Duodenal mucosa (tissue), 2 donors: ENCODE results near the gene TSPYL4.

ENCODE experiments used
- H3K27ac ChIP-seq: one replicate; pipeline ENCODE4 v1.7.0; 2013; ENCODE audit warnings: low read depth, low read length
- H3K27me3 ChIP-seq, 2 donors: one replicate each; pipeline ENCODE4 v1.7.0; 2013; ENCODE audit warnings: low read length in 2 of 2, control low read depth in 1 of 2; ENCODE audit not compliant: insufficient read depth in 2 of 2, control insufficient read depth in 1 of 2
- H3K36me3 ChIP-seq, 2 donors: one replicate each; pipeline ENCODE4 v1.7.0; 2013; ENCODE audit warnings: low read length in 2 of 2, control low read depth in 1 of 2; ENCODE audit not compliant: insufficient read depth in 2 of 2, control insufficient read depth in 1 of 2
- H3K4me1 ChIP-seq, 2 donors: one replicate each; pipeline ENCODE4 v1.7.0; 2013; ENCODE audit warnings: low read length in 2 of 2, control low read depth in 1 of 2; ENCODE audit not compliant: insufficient read depth in 2 of 2, control insufficient read depth in 1 of 2
- H3K4me3 ChIP-seq, 2 donors: one replicate each; pipeline ENCODE4 v1.7.0; 2013; ENCODE audit warnings: low read length in 2 of 2, low read depth in 1 of 2
- H3K9ac ChIP-seq, 2 donors: one replicate each; pipeline ENCODE4 v1.7.0; 2013; ENCODE audit warnings: low read length in 2 of 2, low read depth in 1 of 2
- H3K9me3 ChIP-seq, 2 donors: one replicate each; pipeline ENCODE4 v1.7.0; 2013; ENCODE audit warnings: low read length in 2 of 2, control low read depth in 1 of 2; ENCODE audit not compliant: control insufficient read depth in 1 of 2

The TSPYL4 gene

DNA sequence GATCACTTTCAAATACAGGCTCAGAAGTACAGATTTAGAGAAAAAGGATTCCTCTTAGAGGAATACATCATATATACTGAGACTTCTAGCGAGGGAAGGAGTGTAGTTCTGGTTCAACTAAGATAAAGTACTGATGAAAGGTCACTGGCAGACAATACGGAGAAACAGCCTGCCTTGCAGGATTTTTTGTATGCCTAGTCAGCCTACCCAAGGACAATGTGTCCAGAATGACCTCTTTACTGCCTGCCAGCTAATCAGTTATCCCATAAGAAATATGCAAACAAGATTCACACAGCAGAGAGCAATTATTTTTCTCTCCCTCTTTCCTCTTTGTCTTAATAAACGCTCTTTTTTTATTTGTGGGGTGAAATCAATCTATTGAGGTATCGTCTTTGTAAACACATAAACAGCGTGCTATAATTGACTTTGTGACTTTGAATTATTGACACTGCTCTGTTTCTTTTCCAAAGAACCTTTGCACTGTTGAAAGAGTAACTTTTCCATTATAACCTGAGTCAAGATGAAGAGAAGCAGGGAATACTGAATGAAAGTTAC, 1.4 kb upstream of the TSPYL4 start:
- peaks cover 0 to 2% of the 10 kb centered on the region in 2 donors for H3K36me3 ChIP-seq
- no peak overlapping the region for H3K9ac ChIP-seq
- no peak overlapping the region for H3K4me3 ChIP-seq
- H3K9me3 ChIP-seq, result no peaks in the 10 kb centered on the region
- H3K27ac ChIP-seq, result no peak overlapping the region
- peaks cover 26 to 42% of the 10 kb centered on the region in 2 donors for H3K4me1 ChIP-seq
- no peaks in the 10 kb centered on the region for H3K27me3 ChIP-seq

GRCh38 chr6:116254297-116255056, 602 bp upstream of the TSPYL4 start:
- no peaks in the 10 kb centered on the region for H3K27me3 ChIP-seq
- H3K36me3 ChIP-seq, result peaks cover 0 to 2% of the 10 kb centered on the region in 2 donors
- peak overlapping the region; percentile 90 to 91 for H3K4me3 ChIP-seq
- peaks cover 27 to 42% of the 10 kb centered on the region in 2 donors for H3K4me1 ChIP-seq
- peak overlapping the region; percentile 74 to 84 for H3K9ac ChIP-seq
- peak overlapping the region; percentile 24 for H3K27ac ChIP-seq
- H3K9me3 ChIP-seq, result no peaks in the 10 kb centered on the region

DNA sequence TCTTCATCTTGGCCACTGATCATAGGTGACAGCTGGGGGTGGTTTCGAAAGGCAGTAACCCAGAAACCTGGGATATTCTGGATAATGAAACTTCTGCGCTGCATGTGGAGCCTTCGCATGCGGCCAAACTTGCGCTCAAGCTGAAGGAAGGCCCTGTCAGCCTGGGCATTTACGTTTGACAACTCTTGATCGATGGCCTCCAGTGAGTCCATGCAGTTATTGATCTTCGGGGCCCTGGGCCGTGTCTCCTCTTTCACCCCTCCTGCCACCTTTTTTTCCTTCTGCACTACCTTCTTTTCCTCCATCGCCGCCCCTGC, 729 bp downstream of the TSPYL4 start:
- Histone ChIP-seq H3K27ac (peak overlapping the region; percentile 73), H3K9me3 (no peaks in the 10 kb centered on the region), H3K4me1 (peaks cover 27 to 42% of the 10 kb centered on the region in 2 donors), H3K4me3 (peak overlapping the region; percentile 90 to 91), H3K9ac (peak overlapping the region; percentile 74 to 84), H3K36me3 (no peaks in the 10 kb centered on the region), H3K27me3 (no peaks in the 10 kb centered on the region)

DNA sequence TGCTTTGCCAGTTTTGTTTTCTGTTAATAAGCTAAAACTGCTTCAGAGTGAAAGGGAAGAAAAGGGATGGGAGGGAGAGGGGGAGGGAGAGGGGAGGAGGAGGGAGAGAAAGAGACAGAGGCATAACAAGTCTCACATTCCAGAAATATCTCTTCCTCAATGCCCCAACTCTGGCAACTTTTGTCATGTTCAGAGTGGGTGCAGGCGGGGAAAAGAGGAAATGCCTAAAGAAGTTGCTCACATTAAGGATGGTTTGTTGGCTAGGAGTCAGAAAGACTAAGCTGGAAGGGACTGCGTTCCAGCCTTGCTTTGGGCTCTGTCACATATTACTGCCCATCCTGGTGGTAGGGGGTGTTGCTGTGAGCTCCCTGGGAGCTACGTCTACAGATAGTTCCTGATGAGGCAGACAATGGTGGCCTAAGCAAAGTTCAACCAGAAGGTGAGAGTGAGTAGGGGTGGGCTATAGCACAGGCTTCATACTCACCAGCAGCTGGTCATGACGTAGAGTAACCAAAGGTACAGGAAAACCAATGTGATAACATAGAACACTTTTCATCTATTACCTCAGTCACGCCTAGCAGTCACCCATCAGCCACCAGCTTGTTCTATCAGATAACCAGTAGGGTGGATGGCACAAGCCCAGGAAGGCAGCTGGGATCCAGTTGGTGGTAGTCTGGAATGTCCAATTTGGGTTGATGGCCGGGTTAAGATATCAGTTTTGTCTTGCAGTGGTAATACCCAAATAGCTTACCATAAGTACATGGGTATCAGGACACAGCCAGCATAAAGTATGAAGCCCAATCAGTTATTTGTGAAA, 2.1 kb downstream of the TSPYL4 start:
- H3K9me3 ChIP-seq, result no peaks in the 10 kb centered on the region
- peaks cover 27 to 42% of the 10 kb centered on the region in 2 donors for H3K4me1 ChIP-seq
- H3K27me3 ChIP-seq, result no peaks in the 10 kb centered on the region
- no peaks in the 10 kb centered on the region for H3K36me3 ChIP-seq
- peak overlapping the region; percentile 5 to 90 for H3K4me3 ChIP-seq
- H3K9ac ChIP-seq, result peak overlapping the region in 1 of 2 donors; percentile 19
- no peak overlapping the region for H3K27ac ChIP-seq

DNA sequence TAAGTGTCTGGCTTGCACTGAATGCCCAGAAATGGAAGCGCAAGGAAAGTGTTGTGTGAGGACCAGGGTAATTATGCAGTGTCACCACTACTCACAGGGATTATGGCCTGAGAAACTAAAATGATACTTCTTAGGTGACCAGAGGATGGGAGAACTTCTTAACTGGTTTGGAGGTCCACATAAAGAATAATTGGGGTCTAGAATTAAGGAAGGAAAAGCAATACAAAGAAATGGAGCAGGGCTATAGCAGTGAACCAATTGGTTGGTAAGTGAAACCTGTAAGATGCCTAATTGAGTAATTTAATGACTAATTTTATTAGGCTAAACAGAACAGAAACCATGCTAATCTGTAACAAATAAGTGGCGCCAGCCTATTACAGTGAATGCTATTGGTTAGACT, 5.3 kb downstream of the TSPYL4 start:
- Histone ChIP-seq H3K4me3 (no peak overlapping the region), H3K27ac (no peak overlapping the region), H3K4me1 (peaks cover 24 to 27% of the 10 kb centered on the region in 2 donors), H3K9me3 (no peaks in the 10 kb centered on the region), H3K36me3 (peaks cover 3 to 9% of the 10 kb centered on the region in 2 donors), H3K27me3 (no peaks in the 10 kb centered on the region), H3K9ac (no peak overlapping the region)

- Histone ChIP-seq H3K9me3 (no peaks in the 10 kb centered on the region), H3K9ac (no peak overlapping the region), H3K4me3 (no peak overlapping the region), H3K27ac (no peak overlapping the region), H3K36me3 (peaks cover 3 to 9% of the 10 kb centered on the region in 2 donors), H3K4me1 (peaks cover 15 to 18% of the 10 kb centered on the region in 2 donors), H3K27me3 (no peaks in the 10 kb centered on the region)
These were observed 6.6 kb downstream of the TSPYL4 start for GRCh38 chr6:116247285-116247684.

- Histone ChIP-seq H3K36me3 (peaks cover 3 to 9% of the 10 kb centered on the region in 2 donors), H3K9me3 (no peaks in the 10 kb centered on the region), H3K9ac (no peak overlapping the region), H3K4me3 (no peak overlapping the region), H3K27ac (no peak overlapping the region), H3K4me1 (peaks cover 7 to 9% of the 10 kb centered on the region in 2 donors), H3K27me3 (no peaks in the 10 kb centered on the region)
These were observed 7.8 kb downstream of the TSPYL4 start for GRCh38 chr6:116246089-116246488.

DNA sequence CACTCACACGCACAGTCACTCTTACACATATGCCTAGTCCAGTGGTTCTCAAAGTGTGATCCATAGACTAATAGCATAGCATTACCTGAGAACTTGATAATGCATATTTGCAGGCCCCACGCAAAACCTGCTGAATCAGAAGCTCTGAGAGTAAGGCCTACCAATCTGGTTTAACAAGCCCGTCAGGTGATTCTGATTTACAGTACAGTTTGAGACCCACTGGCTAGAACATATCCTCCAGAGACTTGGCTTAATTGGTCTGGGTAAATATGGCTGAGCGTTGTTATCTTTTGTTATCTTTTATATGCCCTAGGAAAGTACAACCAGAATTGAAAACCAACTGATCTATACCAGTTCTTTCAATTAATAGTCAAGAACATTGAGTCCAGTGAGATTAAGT, 9.6 kb downstream of the TSPYL4 start:
- Histone ChIP-seq H3K4me1 (no peaks in the 10 kb centered on the region), H3K27ac (no peak overlapping the region), H3K4me3 (no peak overlapping the region), H3K27me3 (no peaks in the 10 kb centered on the region), H3K36me3 (peaks cover 9% of the 10 kb centered on the region in 2 donors), H3K9me3 (no peaks in the 10 kb centered on the region), H3K9ac (no peak overlapping the region)

GRCh38 chr6:116239856-116240255, 14.0 kb downstream of the TSPYL4 start:
- H3K9me3 ChIP-seq, result no peaks in the 10 kb centered on the region
- H3K4me1 ChIP-seq, result no peaks in the 10 kb centered on the region
- H3K27ac ChIP-seq, result no peak overlapping the region
- H3K9ac ChIP-seq, result no peak overlapping the region
- peaks cover 14 to 24% of the 10 kb centered on the region in 2 donors for H3K36me3 ChIP-seq
- no peaks in the 10 kb centered on the region for H3K27me3 ChIP-seq
- no peak overlapping the region for H3K4me3 ChIP-seq

- H3K36me3 ChIP-seq, result peaks cover 10 to 23% of the 10 kb centered on the region in 2 donors
- H3K9me3 ChIP-seq, result no peaks in the 10 kb centered on the region
- no peaks in the 10 kb centered on the region for H3K27me3 ChIP-seq
- no peaks in the 10 kb centered on the region for H3K4me1 ChIP-seq
- H3K9ac ChIP-seq, result no peak overlapping the region
- H3K27ac ChIP-seq, result no peak overlapping the region
- no peak overlapping the region for H3K4me3 ChIP-seq
These were observed 14.6 kb downstream of the TSPYL4 start for GRCh38 chr6:116239256-116239655.
